LNCaP clone FGC (cell line): ENCODE measurements around the gene IARS1.
A peak's percentile ranks its signal among the peaks of the same experiment; 100 is the strongest.

Experiments used
- DNase-seq: peaks from one replicate; pipeline ENCODE4 v3.0.0-alpha.2; 2011; ENCODE audit warnings: low read depth
- H3K4me3 ChIP-seq: 2 replicates; pipeline ENCODE4 v1.5.1; 2011; ENCODE audit warnings: mild to moderate bottlenecking, low read depth, low read length, control low read depth
- TF ChIP-seq, protein P1 (sequence below): IDR thresholded peaks from 2 replicates; pipeline ENCODE4 v1.5.1; 2012; ENCODE audit warnings: mild to moderate bottlenecking; ENCODE audit not compliant: control insufficient read depth, insufficient read depth; ENCODE audit errors: extremely low read depth

Gene IARS1

DNA sequence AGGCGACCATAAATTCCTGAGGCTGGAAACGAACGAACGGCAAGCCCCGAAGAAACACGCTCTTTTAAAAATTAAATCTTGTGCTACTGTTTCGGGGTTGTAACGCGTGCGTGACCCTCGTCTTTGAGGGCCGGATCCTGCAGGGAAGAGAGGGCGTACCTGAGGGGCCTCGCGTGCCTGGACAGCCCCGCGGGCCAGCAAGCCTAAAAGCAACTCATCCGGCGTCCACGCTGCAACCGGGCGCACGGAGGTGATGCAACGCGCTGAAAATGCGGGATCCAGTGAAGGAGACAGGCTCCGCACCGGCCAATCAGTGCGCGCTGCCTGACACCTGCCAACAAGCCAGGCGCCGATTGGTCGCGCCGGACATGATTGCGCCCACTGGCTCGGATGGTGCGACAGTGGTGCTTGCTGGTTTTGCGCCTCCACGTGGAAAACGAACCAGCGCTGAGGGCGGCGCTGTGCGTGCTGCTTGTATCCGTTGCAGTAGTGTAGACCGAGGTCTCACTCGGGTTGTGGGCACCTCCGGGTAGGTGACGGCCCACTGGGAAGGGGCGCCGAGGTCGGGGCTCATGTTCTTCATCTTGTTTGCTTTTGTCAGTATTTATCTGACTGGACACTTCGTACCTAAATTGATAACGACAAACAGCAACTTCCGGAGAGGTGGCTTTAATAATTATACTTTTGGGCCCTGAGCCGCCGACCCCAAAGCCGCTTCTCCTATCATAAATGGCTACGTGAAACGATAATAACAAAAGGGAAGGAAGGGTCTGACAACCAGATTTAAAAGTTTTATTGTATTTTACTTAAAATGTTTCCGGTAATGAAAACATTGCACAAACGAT, at the start of gene IARS1:
IARS1 (minus strand) TSS at position 246 of the 845 bp plus-strand sequence. CDS start 4,278 bp downstream, outside the sequence.
- TF ChIP-seq, protein P1, sequence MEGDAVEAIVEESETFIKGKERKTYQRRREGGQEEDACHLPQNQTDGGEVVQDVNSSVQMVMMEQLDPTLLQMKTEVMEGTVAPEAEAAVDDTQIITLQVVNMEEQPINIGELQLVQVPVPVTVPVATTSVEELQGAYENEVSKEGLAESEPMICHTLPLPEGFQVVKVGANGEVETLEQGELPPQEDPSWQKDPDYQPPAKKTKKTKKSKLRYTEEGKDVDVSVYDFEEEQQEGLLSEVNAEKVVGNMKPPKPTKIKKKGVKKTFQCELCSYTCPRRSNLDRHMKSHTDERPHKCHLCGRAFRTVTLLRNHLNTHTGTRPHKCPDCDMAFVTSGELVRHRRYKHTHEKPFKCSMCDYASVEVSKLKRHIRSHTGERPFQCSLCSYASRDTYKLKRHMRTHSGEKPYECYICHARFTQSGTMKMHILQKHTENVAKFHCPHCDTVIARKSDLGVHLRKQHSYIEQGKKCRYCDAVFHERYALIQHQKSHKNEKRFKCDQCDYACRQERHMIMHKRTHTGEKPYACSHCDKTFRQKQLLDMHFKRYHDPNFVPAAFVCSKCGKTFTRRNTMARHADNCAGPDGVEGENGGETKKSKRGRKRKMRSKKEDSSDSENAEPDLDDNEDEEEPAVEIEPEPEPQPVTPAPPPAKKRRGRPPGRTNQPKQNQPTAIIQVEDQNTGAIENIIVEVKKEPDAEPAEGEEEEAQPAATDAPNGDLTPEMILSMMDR: peak; percentile 61
- peak within 1 kb of the TSS; percentile 92 for H3K4me3 ChIP-seq
- DNase-seq: peak; percentile 96

DNA sequence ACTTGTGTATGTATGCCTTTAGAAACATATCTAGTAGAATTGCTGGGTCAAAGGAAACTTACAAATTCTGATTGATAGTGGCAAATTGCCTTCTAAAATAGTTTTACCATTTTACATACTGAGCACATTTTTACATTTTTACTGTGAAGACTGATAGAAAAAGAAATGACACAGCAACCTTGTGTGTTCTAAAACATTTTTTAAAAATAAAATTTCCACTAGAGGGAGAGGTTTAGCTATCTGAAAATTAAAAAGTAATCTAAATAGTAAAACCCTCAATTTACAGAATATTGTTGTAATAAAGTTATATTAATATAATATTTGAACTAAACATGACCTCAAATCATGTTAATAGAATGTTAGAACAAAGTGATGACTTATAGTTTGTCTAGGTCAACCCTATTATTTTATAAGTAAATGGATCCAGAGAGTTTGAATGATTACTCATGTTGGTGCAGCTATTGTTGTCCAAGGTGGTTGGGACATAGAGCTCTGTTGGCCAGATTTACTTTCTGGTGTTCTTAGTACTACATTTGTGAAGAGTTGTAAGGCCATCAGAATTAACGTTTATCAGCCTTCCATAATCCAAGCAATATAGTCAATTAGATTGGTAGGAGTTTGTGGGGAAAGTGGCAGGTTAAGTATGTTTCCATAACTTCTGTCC, 49.5 kb upstream of the IARS1 start:
- DNase-seq: no peak
- no peak overlapping the region for H3K4me3 ChIP-seq
- TF ChIP-seq, protein P1: peak; percentile 12; the same call in 1 of the 2 replicates

DNA sequence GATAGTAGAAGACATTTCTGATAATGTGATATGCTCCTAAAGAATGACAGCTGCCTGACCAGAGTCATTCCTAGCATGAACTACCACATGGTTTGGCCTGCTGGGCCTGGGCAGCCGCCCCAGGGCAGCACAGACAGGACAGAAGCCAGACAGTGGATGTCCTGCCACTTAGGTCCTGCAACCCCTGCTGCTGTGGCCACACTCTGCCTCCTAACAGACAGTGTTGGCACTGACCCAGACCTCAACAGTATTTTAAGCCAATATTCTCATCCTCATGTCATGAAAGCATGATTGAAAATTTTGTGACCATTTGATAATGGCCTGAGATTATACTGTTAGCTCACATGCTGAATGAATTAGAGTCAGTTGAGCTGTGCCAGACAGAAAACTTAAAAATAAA, 48.1 kb upstream of the IARS1 start:
- TF ChIP-seq, protein P1: no peak
- DNase-seq: no peak
- H3K4me3 ChIP-seq: no peak overlapping the region

DNA sequence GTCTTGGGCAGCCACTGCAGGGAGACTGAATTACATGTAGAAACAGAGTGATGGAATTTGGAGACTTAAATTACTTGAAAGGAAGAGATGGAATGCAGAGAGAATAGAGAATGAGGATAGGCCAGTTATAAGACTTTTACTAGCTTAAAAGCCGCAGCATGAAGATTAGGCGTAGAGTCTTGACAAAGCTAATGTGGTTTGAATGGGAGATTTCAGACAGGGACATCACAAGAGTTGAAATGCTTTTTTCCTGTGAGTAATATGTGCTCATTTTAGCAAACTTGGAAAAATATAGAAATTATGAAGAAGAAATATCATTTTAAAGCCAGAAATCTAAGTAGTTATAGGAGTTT, 39.8 kb upstream of the IARS1 start:
- no peak for DNase-seq
- TF ChIP-seq, protein P1: no peak

DNA sequence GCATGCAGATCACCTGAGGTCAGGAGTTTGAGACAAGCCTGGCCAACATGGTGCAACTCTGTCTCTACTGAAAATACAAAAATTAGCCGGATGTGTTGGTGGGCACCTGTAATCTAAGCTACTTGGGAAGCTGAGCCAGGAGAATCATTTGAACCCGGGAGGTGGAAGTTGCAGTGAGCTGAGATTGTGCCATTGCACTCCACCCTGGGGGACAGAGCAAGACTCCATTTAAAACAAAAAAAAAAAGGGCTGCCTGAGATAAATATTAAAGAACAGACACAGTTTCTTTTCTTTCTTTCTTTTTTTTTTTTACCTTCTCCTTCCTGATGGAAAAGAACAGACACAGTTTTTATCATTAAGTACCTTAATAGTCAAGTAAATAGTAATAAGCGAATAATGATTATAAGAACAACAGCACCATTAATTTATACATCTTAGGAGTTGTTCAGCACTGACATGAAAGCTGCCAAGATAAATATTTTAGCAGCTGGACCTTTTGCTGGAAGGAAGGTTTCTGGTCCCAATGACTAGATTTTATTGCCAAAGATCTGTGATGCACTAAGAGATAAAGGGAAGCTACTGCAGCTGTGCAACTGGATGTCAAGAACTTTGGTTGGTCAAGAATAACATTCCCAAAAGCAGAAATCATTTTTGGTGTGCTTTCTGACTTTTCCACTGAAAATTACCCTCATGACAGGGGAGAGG, 39.2 kb upstream of the IARS1 start:
- TF ChIP-seq, protein P1: no peak
- DNase-seq: peak; percentile 96

More for the DNA sequence above, 39.8 kb upstream of the IARS1 start:
- H3K4me3 ChIP-seq: no peak overlapping the region

DNA sequence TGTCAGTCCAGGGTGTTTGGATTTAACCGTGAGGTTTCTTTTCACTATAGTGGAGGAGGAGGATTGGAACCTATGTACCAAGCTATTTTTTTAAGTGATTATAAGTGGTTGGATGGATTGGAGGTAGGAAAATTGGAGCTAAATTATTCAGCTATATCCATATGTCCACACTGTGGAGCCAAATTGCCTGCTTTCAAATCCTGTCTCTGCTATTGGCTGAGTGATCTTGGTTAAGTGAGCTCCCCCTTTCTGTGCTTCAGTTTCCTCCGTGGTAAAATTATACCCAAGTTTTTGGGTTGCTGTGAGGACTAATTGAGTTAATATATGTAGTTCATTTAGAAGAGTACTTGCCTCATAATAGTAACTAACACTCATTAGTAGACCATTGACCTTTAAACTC, 34.7 kb upstream of the IARS1 start:
- TF ChIP-seq, protein P1: peak; percentile 49
- DNase-seq: no peak
- H3K4me3 ChIP-seq: no peak overlapping the region

More for the DNA sequence above, 39.2 kb upstream of the IARS1 start:
- H3K4me3 ChIP-seq: no peak overlapping the region
